GM12878 (cell line): ENCODE results near the gene MVK. TPM values are rescaled to one million over a fixed set of nuclear protein-coding genes. Genes with fewer than 3 reads are reported as not detected.

Experiments used
- ATAC-seq: fragments of 200-7000 bp; cut with Tn5 transposase; 3 replicates; pipeline ENCODE4 v1.9.1; 2020; ENCODE audit warnings: mild to moderate bottlenecking, moderate library complexity
- BruUV-seq: library from RNA; stranded (reverse); fragments of 400-500 nt; replicated peaks from 2 replicates; lab custom pipeline; 2021; lab: Mats Ljungman, UMichigan
- CTCF ChIA-PET: fragments of 300-600 bp; sonication (Branson Sonifier 250); formaldehyde crosslinking; extraction: SDS; loops from one replicate; lab custom pipeline; 2021; ENCODE audit warnings: inconsistent platforms; lab: Yijun Ruan, JAX
- POLR2A ChIA-PET: fragments of 350-600 bp; formaldehyde crosslinking; extraction: SDS; loops from one replicate; lab custom pipeline; 2021; ENCODE audit warnings: inconsistent platforms; lab: Charles Lee
- RAD21 ChIA-PET: fragments of 300-600 bp; sonication (Branson Sonifier 250); formaldehyde crosslinking; loops from one replicate; lab custom pipeline; 2023; ENCODE audit warnings: antibody characterized with exemption; ENCODE audit not compliant: unreplicated experiment; lab: Charles Lee
- SMC1A ChIA-PET: fragments of 300-600 bp; sonication (Branson Sonifier 250); formaldehyde crosslinking; loops from one replicate; lab custom pipeline; 2023; ENCODE audit not compliant: unreplicated experiment, uncharacterized antibody; lab: Charles Lee
- DNase-seq: peaks from one replicate; pipeline ENCODE4 v3.0.0-alpha.2; 2011; ENCODE audit warnings: low read depth, low spot score
- FAIRE-seq: peaks from 3 replicates; lab custom pipeline; 2011; peaks lifted over from hg19 to GRCh38; lab: Jason Lieb, UNC
- H2AFZ ChIP-seq: 2 replicates; pipeline ENCODE4 v1.6.0; 2011; ENCODE audit warnings: low read depth, low read length, control low read depth; ENCODE audit not compliant: control insufficient read depth
- H3K27ac ChIP-seq: 2 replicates; pipeline ENCODE4 v1.5.1; 2011; ENCODE audit warnings: control low read depth; ENCODE audit not compliant: control insufficient read depth, insufficient read depth
- H3K27me3 ChIP-seq, 2 experiments: replicated peaks in 1 of 2; 2 replicates each; pipeline versions ENCODE4 v1.6.0 to v1.6.1; 2011; ENCODE audit warnings: low read length in 1 of 2; ENCODE audit not compliant: control insufficient read depth in 2 of 2, insufficient read depth in 2 of 2
- H3K36me3 ChIP-seq, 2 experiments: 2 replicates each; pipeline ENCODE4 v1.5.1; 2011; ENCODE audit warnings: low read length in 1 of 2; ENCODE audit not compliant: control insufficient read depth in 2 of 2, insufficient read depth in 2 of 2
- H3K4me1 ChIP-seq: 2 replicates; pipeline ENCODE4 v1.6.1; 2011; ENCODE audit warnings: mild to moderate bottlenecking, low read length, moderate library complexity, mixed read lengths; ENCODE audit not compliant: control insufficient read depth, insufficient read depth
- H3K4me2 ChIP-seq: 2 replicates; pipeline ENCODE4 v1.6.0; 2011; ENCODE audit warnings: control low read depth; ENCODE audit not compliant: control insufficient read depth, insufficient read depth
- H3K4me3 ChIP-seq: fragments of 200-600 bp; sonication (generic); 2 replicates; pipeline ENCODE4 v1.5.1; 2016
- H3K79me2 ChIP-seq: 2 replicates; pipeline ENCODE4 v1.6.0; 2011; ENCODE audit warnings: low read length; ENCODE audit not compliant: control insufficient read depth, insufficient read depth
- H3K9ac ChIP-seq: 2 replicates; pipeline ENCODE4 v1.8.0; 2011; ENCODE audit warnings: low read length, control low read depth, mixed read lengths; ENCODE audit not compliant: control insufficient read depth, insufficient read depth
- H3K9me3 ChIP-seq: replicated peaks from 3 replicates; pipeline ENCODE4 v1.5.1; 2011; ENCODE audit warnings: mild to moderate bottlenecking, low read length; ENCODE audit not compliant: control insufficient read depth, insufficient read depth
- H4K20me1 ChIP-seq: 2 replicates; pipeline ENCODE4 v1.6.0; 2011; ENCODE audit not compliant: control insufficient read depth, insufficient read depth
- EGR1 ChIP-seq, 2 experiments: IDR thresholded peaks; 1 replicate in 1 of 2; 2 replicates in 1 of 2; pipeline ENCODE4 v1.6.1; 2011 to 2012; ENCODE audit warnings: low read depth in 2 of 2, low read length in 2 of 2, borderline replicate concordance in 1 of 2, mild to moderate bottlenecking in 1 of 2, moderate library complexity in 1 of 2
- ELK1 ChIP-seq: IDR thresholded peaks from 2 replicates; pipeline ENCODE4 v1.6.1; 2012; ENCODE audit warnings: low read depth, low read length, improper control_type of control experiment
- KLF5 ChIP-seq: fragments of 450-650 bp; IDR thresholded peaks from 2 replicates; pipeline ENCODE4 v1.6.1; 2014; ENCODE audit warnings: mild to moderate bottlenecking; ENCODE audit not compliant: partially characterized antibody
- NFYB ChIP-seq: IDR thresholded peaks from 2 replicates; pipeline ENCODE4 v1.6.1; 2011; ENCODE audit warnings: low read depth, mild to moderate bottlenecking, low read length, improper control_type of control experiment, moderate library complexity; ENCODE audit not compliant: insufficient read depth
- RAD21 ChIP-seq: IDR thresholded peaks from 2 replicates; pipeline ENCODE4 v1.6.1; 2011; ENCODE audit warnings: mild to moderate bottlenecking, low read depth, low read length, moderate library complexity; ENCODE audit not compliant: insufficient read depth
- RB1 ChIP-seq: fragments of 450-650 bp; formaldehyde crosslinking; IDR thresholded peaks from 2 replicates; pipeline ENCODE4 v1.6.1; 2017; ENCODE audit warnings: mild to moderate bottlenecking, borderline replicate concordance
- SREBF1 ChIP-seq: IDR thresholded peaks from 2 replicates; pipeline ENCODE4 v1.6.1; 2012; ENCODE audit warnings: mild to moderate bottlenecking, low read length
- WGBS: methylation state at CpG from one replicate; pipeline ENCODE4 v1.1.6; 2016; ENCODE audit warnings: low lambda C conversion rate; ENCODE audit not compliant: insufficient replicate concordance, insufficient coverage; ENCODE audit errors: missing lambda C conversion rate; 5-methylcytosine and 5-hydroxymethylcytosine counted together
- in situ Hi-C: fragments of 300-500 bp; cut with MboI; formaldehyde crosslinking; loops from 9 replicates; pipeline ENCODE4 v1.14.3; 2018; ENCODE audit warnings: mixed read lengths
- intact Hi-C: fragments of 100-400 bp; cut with micrococcal nuclease; formaldehyde crosslinking; loops from one replicate; pipeline ENCODE4 v1.14.2; 2022; ENCODE audit not compliant: unreplicated experiment
- polyA plus RNA-seq, 11 experiments: library from polyadenylated mRNA; depleted of rRNA in 4 of 11; unstranded in 6 of 11; stranded (reverse) in 5 of 11; fragments of >200 nt; fragmentation: Nextera tagmentation in 4 of 11; fragmentation: Illumina TruSeq in 1 of 11; extraction: Ambion mirVana in 4 of 11; extraction: Trizol in 1 of 11; gene quantifications; 1 replicate in 1 of 11; 2 replicates in 10 of 11; pipeline versions ENCODE4 v1.2.1 to v1.2.3, GENCODE V29; 2011 to 2016; ENCODE audit warnings: inconsistent platforms in 2 of 11, missing spikeins in 2 of 11, low read depth in 1 of 11
- total RNA-seq, 4 experiments: library from RNA; depleted of rRNA in 3 of 4; stranded (reverse); fragments of >200 nt in 3 of 4; fragmentation: Illumina TruSeq in 1 of 4; extraction: Trizol in 1 of 4; gene quantifications; 2 replicates each; pipeline versions ENCODE4 v1.2.1 to v1.2.3, GENCODE V29; 2013 to 2021

Gene MVK
- total and polyA plus RNA-seq, 10 of the 15 experiments (the other 5 are each of a cell fraction or from before 2014, with no cell fraction given): 0.24 to 46.7 (median 31.9) TPM

- TF ChIP-seq RAD21 (no peak), ELK1 (no peak), KLF5 (no peak), NFYB (no peak), RB1 (no peak), SREBF1 (no peak), EGR1 (IDR thresholded peaks at IDR 0.05; ENCODE audit: borderline replicate concordance in 1 of 2, low read depth in 2 of 2, low read length in 2 of 2) (no peak)
Measured at GRCh38 chr12:109590566-109590965, 17.0 kb downstream of the MVK start.

More at GRCh38 chr12:109590566-109590965, 17.0 kb downstream of the MVK start:
- WGBS: 82% methylated on average over 8 of the region's 8 CpGs
- intact Hi-C loops (no loop called here), in situ Hi-C loops (loop anchor here (5.0 kb wide), 1 partner anchor 187 kb away; no protein-coding TSS in a partner anchor)
- H4K20me1 ChIP-seq: no peaks in the 10 kb centered on the region
- ChIA-PET RAD21 (no interaction called here), POLR2A (no interaction called here), CTCF (no interaction called here), SMC1A (no interaction called here)
- BruUV-seq: no TSS peak
- no peak overlapping the region for H3K9ac ChIP-seq
- FAIRE-seq (no peak), ATAC-seq (no peak), DNase-seq (no peak)
- peaks cover 3 to 11% of the 10 kb centered on the region in 2 experiments; a peak in 3 of 4 replicates for H3K36me3 ChIP-seq
- H3K4me2 ChIP-seq: no peak overlapping the region
- H3K4me1 ChIP-seq: peaks cover 4% of the 10 kb centered on the region; the same call in 1 of the 2 replicates
- H2AFZ ChIP-seq: no peak overlapping the region
- H3K79me2 ChIP-seq: no peaks in the 10 kb centered on the region
- no peak overlapping the region for H3K4me3 ChIP-seq
- no peak overlapping the region for H3K27ac ChIP-seq
- no peaks in the 10 kb centered on the region for H3K9me3 ChIP-seq
- H3K27me3 ChIP-seq: no peaks in the 10 kb centered on the region
